ENCODE measurements around the gene PSRC1.
"Not testable (repeated sequence)": the region's sequence is repeated elsewhere in the genome, so short reads cannot be mapped to it uniquely, and the experiment has no call there.

The PSRC1 gene

DNA sequence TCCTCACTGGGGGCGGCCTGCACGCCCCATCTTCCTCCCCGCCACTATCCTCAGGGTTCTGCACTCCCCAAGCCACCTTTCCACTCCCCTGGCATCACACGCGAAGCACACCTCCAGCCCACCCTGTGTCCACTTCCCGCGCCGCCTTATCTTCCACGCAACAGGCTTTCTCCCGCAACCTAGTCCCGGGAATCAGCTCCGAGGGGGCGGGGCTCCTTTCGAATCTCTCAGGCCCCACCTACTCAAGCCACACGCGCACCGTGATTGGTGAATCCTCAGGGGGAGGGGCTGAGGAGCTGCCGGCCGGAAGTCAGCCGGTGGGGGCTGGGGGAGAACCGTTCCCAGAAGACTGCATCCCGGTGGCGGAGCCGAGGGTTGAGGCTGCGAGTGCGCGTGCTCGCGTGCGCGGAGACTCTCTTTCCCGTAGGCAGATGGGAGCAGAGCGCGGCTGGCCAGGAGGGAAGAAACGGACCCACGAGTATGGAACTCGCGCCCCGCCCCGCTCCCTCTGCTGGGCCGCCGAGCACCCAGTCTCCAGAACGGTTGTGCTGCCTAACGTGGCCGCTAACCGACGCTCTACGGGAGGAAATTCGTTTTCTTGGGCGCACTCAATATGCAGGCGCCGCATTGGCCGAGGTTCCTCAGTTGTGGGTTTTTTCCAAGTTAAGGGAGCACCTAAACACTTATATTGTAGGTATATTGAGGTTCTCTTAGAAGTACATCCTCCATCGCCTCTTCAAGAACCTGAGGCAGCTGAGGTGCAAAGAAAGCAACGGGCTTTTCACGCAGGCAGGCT, at the start of gene PSRC1:
Gene PSRC1, minus strand, starts transcription at position 194 of the 796 bp plus-strand sequence.
- in situ Hi-C loops (cut with HindIII; ENCODE audit: low sequenced_read_pairs), result no loop called here

- in situ Hi-C loops (cut with HindIII; ENCODE audit: low sequenced_read_pairs), result no loop called here
Observed at GRCh38 chr1:109331113-109331512, 48.2 kb upstream of the PSRC1 start.

DNA sequence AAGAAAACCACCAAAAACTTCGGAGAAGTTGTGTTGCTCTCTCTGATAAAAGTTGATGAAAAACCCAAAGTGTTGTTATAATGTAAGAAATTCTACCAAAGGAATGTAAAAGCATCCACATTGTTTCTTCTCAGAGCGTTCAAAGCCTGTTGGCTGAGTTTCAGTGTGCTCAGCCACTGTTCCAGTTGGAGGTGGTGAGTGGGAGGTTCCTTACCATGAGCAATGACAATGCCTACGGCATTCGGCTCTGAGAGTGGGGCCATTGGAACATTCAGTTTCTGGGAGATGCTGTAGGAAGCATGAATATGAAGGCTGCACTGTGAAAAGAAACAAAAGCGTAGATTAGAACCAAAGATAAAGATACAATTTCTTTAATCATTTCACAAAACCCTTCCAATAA, 44.3 kb upstream of the PSRC1 start:
- in situ Hi-C loops (cut with HindIII; ENCODE audit: low sequenced_read_pairs), result no loop called here

DNA sequence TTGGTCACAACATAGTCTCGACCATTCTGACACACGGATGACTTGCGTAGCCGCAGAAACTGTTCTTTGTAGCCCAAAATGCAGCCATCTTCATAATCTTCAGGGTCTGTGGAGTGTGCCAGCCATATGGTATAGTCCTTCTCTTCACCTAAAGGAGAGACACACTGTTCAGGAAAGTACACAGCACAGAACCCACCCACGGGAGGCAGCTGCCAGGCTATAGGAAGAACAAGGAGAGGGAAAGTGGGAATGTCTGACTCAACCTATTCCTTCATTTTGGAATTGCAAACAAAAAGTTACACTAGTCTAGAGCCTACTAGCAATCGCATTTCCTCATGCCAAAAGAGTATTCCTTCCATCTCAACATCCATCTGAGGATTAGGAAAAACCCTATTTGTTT, 40.0 kb upstream of the PSRC1 start:
- in situ Hi-C loops (cut with HindIII; ENCODE audit: low sequenced_read_pairs), result no loop called here

GRCh38 chr1:109319114-109319513, 36.2 kb upstream of the PSRC1 start:
- in situ Hi-C loops (cut with HindIII; ENCODE audit: low sequenced_read_pairs), result no loop called here

GRCh38 chr1:109316506-109316905, 33.6 kb upstream of the PSRC1 start:
- in situ Hi-C loops (cut with HindIII; ENCODE audit: low sequenced_read_pairs), result no loop called here

GRCh38 chr1:109315288-109315687, 32.3 kb upstream of the PSRC1 start:
- in situ Hi-C loops (cut with HindIII; ENCODE audit: low sequenced_read_pairs), result no loop called here

DNA sequence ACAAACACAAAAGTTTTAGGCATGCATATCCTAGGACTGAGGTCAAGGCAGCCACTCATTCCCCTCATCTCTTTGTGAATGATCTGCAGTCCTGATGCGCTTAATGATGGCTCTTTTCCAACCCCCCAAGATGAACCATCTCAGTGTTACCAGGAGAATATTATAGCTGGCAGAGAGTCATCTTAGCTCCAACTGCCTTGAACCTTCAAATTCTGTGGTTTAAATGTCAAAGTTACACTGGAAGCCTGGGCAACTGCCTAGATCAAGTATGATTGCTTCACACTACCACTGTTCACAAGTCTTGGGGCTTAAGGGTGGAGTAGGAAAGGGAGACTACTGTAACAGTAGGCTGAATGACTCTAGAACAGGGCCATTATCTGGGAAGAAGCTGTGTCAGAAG, 31.9 kb upstream of the PSRC1 start:
- in situ Hi-C loops (cut with HindIII; ENCODE audit: low sequenced_read_pairs), result no loop called here

DNA sequence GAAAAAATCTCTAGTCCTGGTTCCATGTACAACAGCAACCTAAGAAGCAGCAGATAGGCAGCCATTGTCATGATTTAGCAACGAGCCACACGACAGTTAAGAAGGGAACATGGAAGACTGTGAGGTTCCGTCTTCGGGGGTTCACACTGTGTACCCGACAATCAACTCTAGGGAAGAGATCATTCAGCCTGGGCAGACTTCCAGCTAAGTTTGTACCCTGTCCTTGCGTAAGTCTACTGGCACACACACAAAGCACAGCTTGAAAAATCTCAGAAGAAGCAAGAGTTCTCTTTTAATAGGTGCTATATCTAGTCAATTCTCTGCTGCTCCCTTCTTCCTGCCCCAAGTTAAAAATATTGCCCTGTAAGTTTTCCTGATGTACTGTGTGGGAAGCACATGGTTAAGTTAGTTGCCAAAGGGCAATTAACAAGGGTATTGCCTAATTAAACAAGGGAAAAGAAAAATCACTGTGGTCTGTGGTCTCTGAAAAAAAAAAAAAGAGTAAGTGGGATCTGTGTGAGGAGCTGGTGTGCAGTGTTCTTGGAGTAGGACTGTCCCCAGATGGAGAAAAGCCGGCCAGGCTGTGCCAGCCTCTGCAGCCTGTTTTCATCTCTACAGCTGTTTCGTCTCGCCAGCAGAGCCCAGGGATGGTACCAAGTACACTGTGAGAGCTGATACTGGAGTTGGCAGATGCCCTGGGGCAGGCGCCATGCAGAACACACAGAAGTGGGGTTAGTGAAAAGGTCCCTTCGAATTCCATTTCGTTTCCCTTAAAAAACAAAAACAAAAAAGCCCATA, 30.2 kb upstream of the PSRC1 start:
- in situ Hi-C loops (cut with HindIII; ENCODE audit: low sequenced_read_pairs), result no loop called here

DNA sequence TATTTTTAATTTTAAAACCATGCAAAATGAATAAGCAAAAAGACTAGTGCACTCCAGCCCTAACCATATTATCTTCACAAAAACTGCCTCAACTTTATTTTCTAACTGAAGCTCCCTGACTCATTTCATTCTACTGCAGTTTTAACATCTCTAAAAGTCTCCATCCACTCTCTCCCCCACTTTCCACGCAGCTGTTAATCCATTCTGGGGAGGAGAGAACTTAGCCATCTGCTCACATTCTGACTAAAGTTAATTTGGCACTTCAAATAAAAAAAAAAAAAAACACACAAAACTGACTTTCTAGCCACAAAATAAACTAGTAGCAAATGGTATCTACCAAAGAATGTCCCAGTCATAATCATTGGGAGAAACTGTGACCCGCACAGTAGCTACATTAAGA, 29.3 kb upstream of the PSRC1 start:
- in situ Hi-C loops (cut with HindIII; ENCODE audit: low sequenced_read_pairs), result no loop called here

- in situ Hi-C loops (cut with HindIII; ENCODE audit: low sequenced_read_pairs), result no loop called here
Observed at GRCh38 chr1:109309347-109309746, 26.4 kb upstream of the PSRC1 start.

DNA sequence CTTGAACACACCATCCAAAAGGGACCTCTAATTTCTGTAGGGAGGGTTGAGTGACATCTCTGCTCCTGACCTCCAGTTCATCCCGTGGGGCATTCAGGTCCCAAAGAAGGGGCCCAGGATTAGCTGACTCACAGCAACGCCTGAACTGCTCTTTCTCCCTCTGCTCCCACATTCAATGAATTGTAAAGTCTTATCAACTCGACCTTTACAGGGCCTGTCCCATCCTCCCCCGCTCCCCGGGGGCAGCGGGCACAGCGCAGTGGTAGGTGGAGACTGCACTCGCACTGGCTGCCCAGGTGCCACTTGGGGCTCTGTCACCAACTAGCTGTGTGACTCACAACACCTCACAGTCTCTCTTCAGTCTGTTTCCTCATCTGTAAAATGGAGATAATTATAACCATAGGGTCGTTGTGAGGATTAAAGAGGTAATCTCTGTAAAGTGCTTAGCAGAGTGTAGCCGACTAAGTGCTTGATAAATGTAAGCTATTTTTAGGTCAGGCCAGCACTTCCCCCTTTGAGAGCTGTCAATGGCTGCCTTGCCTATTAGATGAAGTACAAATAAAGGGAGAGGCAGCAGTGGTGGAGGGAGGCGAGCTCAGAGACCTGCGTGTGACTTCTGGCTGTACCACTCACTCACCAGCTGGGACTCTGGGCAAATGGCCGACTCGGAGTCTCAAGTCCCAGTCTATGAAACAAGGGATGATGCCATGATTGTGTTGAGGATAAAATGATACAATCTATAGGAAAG, 24.5 kb upstream of the PSRC1 start:
- in situ Hi-C loops (cut with HindIII; ENCODE audit: low sequenced_read_pairs), result no loop called here

- in situ Hi-C loops (cut with HindIII; ENCODE audit: low sequenced_read_pairs), result no loop called here
Observed at GRCh38 chr1:109306832-109307273, 23.9 kb upstream of the PSRC1 start, which contains the start of gene MYBPHL. MYBPHL (minus strand) TSS chr1:109307011; CDS start chr1:109306991, 20 bp downstream.

- in situ Hi-C loops (cut with HindIII; ENCODE audit: low sequenced_read_pairs), result not testable (repeated sequence)
Observed at GRCh38 chr1:109305991-109306390, 23.0 kb upstream of the PSRC1 start.

DNA sequence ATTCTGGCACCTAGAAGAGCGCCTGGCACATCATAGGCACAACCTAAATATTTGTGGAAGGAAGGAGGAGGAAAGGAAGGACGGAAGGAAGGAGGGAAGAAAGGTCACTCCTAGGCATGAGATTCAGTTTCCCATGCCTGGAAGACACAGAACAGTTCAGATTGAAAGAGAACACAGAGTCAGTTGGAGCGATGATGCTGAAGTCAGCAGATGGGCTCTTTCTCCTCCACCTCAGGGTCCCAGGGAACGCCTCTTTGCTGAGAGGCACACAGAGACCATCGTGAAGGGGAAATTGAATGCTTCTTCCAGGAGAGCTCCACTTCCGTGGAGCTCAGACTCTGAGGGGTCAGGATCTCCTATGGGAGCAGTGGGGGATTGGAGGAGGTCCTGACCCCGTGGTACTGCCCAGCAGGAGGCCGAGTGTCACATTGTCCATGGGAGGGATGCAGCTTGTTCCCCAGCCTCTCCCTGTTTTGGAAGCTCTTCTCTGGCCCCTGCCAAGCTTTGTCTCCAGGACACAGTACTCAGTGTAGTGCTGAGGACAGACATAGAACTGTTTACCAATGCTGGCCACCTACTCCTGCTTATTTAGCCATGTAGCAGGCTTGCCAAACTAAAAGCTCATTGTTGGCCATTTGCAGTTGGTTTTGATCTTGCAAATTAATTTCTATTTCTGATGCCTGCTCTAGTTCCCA, 21.4 kb upstream of the PSRC1 start:
- in situ Hi-C loops (cut with HindIII; ENCODE audit: low sequenced_read_pairs), result no loop called here

DNA sequence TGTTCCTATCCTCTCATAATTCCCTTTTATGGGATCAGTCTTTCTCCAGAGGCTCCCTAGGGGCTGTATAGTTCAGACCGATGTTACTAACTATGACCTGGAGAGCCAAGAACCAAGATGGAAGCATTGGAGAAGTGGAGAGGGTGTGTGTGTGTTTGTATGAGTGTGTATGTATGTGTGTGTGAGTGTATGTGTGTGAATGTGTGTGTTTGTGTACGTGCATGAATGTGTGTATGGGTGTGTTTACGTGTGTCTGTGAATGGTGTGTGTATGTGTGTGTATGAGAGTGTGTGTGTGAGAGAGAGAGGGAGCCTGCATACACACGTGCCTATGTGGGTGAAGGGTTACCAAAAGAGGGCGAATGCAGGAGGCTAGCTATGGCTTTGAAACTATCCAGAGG, 18.9 kb upstream of the PSRC1 start:
- in situ Hi-C loops (cut with HindIII; ENCODE audit: low sequenced_read_pairs), result no loop called here

GRCh38 chr1:109300650-109301151, 17.8 kb upstream of the PSRC1 start:
- in situ Hi-C loops (cut with HindIII; ENCODE audit: low sequenced_read_pairs), result no loop called here

DNA sequence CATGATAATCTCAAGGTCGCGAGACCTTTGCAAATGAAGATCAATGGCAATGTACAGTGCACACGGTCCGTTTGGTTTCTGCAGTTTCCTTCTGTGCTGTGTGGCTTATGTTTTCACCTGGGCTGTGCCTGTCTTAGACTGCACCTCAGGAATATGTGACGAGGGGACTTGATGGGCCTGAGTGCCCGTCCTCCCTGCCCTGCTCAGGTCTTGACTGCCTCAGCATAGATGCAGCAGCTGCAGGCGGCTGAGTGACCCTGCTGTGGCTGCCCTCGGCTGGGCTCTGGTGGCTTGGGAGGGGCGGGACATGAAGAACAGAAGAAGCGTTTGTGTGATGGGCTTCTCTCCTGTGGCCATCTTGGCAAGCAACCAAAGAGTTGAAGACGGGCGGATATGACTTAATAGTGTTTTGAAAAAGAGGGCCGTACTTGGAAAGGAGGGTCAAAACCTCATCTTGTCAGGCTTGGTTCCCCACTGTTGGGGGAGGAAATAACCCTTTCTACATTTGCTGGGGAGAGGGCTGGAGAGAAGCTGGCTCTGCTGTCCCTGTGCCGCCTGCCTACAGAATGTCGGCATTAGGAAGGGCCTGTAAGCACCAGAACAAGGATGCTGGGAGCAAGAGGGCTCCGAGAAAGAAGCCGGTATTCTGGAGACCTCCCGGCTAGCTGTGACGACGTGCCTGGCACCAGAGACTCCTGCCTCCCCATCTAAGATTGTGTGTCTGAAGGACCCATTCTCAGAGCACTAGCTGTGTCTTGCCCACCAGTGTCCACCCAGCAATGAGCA, 16.8 kb upstream of the PSRC1 start:
- in situ Hi-C loops (cut with HindIII; ENCODE audit: low sequenced_read_pairs), result no loop called here

GRCh38 chr1:109298666-109299557, 16.0 kb upstream of the PSRC1 start:
- in situ Hi-C loops (cut with HindIII; ENCODE audit: low sequenced_read_pairs), result no loop called here

Measured in endothelial cell of hepatic sinusoid (primary cell).